NCI-H446 treated with DMSO at 0.1 percent for 48 hours (cell line): Measurements from ENCODE around the gene ZNF215.
"Not testable (repeated sequence)": the region's sequence is repeated elsewhere in the genome, so short reads cannot be mapped to it uniquely, and the experiment has no call there.

Source experiments
- DNase-seq: peaks from one replicate; lab custom pipeline; 2025; lab: John Stamatoyannopoulos, UW

Gene ZNF215

DNA sequence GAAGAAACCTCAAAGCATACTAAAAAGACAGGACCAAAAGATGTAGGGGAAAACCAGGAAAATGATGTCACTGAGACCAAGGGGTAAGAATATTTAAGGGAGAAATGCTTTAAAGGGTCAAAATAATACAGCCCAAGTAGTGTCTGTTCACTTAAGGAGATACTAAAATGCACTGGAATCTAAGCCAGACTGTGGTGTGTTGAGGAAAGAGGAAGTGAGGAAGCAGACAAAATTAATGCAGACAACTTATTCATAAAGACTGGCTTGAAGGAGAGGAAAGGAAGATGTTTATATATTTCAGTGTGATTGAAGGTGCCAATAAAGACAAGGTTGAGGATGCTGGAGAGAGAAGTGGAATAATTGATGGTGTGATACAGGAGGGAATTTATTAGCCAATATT, 15.7 kb downstream of the ZNF215 start:
- DNase-seq = no peak

GRCh38 chr11:6943131-6943530, 16.9 kb downstream of the ZNF215 start:
- DNase-seq = no peak

GRCh38 chr11:6954248-6954647, 28.0 kb downstream of the ZNF215 start:
- not testable (repeated sequence) for DNase-seq

DNA sequence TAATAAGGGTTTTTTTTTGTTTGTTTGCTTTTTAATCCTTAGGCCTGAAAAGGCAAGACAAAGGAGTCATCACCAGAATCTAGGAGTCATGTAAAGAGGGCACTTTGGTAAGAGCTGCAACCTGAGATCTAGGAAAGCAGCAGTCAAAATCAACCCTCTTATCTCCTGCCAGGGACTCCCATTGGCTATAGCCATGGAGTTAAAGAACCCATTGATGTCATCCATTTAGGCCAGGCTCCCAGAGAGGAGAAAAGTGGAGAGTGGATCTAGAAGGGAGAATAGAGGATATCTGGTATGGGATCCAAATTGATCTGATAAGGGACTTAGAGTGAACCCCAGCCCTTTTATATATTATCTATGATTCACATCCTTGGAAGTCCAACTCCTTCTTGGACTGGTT, 35.9 kb downstream of the ZNF215 start:
- no peak for DNase-seq

GRCh38 chr11:6962673-6963072, 36.4 kb downstream of the ZNF215 start:
- no peak for DNase-seq

- no peak for DNase-seq
These were observed 42.6 kb downstream of the ZNF215 start for GRCh38 chr11:6968816-6969215.

GRCh38 chr11:6969854-6970253, 43.6 kb downstream of the ZNF215 start:
- not testable (repeated sequence) for DNase-seq

DNA sequence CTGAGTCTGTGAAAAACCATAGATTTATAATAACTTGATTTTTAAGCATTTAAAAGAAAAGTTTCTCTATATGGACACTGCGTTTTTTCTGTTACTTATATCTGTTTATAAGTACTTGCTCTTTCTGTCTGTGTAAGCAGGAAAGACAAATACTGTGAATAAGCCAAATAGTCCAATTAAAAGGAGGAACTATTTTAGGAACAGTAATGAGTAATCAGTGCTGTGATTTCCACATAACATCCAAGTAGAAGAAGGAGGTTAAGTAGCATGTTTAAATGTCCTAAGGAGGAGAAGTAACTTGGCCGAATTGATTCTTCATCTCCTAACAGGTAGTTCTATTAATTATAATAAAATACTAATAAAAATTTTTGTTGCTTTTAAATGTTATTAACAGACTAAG, 53.1 kb downstream of the ZNF215 start:
- DNase-seq = no peak

- DNase-seq = no peak
These were observed 60.3 kb downstream of the ZNF215 start for GRCh38 chr11:6986487-6986886.

- no peak for DNase-seq
These were observed 62.3 kb downstream of the ZNF215 start for GRCh38 chr11:6988506-6988905.

DNA sequence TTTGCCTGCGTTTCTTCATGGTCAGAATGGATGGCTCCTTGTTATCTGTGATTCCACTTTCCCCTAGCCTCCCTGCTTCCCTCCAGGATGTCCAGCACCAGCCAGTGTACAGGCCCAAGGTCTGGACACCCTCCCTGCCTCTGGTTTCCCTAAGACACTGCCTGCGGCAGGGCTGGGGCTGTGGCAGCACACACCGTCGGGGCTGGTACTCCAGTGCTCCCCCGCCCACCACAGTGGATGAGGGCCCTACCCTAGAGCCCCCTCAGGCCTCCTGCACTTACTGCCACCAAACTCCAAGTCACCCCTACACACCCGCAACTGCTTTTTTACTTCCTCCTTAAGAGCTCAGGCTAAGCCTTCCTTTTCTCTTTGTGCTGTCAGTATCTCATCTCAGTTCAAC, 65.0 kb downstream of the ZNF215 start:
- no peak for DNase-seq

- no peak for DNase-seq
These were observed 65.8 kb downstream of the ZNF215 start for GRCh38 chr11:6992026-6992425.

DNA sequence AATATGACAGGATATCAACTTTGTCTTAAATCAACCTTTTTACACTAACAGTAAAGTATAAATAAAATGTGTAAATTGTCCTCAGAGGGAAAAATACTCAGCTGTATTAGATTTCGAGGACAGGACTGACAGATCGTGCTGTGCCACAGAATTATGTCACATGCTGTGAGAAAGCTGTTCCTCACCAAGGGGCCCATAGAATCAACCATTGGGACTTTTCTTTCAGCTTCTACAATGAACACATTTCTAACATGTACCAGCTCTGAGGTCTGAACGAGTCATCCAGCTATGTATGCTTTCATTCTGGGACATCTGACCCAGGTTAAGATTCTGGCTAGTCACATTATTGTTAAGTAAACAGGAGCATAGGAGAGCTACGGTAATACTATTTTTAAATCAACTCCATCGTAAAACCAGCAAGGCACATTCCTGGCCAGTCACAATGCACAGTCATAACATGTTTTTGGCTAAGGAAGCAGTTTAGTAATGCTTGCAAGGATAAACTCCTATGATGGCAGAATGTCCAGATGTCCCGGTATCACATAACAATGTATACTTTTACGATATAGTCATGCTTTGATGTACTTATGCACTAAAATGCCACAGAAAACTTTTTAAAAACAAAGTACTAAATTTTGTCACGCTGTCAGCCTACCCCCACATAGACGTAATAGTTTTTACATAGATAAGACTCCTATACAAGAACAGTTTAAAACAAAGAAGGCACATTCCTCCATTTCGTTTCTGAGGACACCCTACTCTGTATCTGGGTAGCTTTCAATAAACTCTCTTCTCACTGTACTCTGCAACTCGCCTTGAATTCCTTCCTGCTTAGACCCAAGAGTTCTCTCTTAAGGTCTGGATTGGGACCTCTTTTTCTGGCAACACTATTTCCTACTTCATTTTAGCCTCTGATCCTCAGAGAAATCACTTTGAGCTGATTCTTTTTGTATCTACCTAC, 66.5 kb downstream of the ZNF215 start:
- DNase-seq = no peak

- no peak for DNase-seq
These were observed 69.5 kb downstream of the ZNF215 start for GRCh38 chr11:6995703-6996102.

DNA sequence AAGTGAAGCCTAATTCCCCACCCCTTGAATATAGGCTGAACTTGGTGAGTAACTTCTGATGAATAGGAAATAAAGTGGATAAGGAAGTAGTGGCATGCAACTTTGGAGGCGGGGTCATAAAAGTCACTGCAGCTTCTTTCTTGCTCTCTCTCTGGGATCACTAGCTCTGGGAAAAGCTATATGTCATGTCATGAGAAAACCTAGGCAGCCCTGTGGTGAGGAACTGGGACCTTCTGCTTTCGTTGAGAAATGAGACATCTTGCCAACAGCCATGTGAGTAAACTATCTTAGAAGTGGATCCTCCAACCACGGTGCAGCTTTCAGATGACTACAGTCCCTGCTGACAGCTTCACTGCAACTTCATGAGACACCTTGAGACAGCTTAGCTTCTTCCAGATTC, 78.3 kb downstream of the ZNF215 start:
- DNase-seq = no peak
